Stimulated activated CD8-positive, alpha-beta memory T cell treated with anti-CD3 and anti-CD28 coated beads, Interleukin-12 subunit alpha, Interleukin-12 subunit beta, amount 100 ng/mL, for 24 hours (primary cell): ENCODE data around the gene CEP170.

ENCODE experiments used
- DNase-seq: peaks from one replicate; pipeline ENCODE4 v3.0.0-alpha.2; 2020; ENCODE audit errors: extremely low read depth

The CEP170 gene

DNA sequence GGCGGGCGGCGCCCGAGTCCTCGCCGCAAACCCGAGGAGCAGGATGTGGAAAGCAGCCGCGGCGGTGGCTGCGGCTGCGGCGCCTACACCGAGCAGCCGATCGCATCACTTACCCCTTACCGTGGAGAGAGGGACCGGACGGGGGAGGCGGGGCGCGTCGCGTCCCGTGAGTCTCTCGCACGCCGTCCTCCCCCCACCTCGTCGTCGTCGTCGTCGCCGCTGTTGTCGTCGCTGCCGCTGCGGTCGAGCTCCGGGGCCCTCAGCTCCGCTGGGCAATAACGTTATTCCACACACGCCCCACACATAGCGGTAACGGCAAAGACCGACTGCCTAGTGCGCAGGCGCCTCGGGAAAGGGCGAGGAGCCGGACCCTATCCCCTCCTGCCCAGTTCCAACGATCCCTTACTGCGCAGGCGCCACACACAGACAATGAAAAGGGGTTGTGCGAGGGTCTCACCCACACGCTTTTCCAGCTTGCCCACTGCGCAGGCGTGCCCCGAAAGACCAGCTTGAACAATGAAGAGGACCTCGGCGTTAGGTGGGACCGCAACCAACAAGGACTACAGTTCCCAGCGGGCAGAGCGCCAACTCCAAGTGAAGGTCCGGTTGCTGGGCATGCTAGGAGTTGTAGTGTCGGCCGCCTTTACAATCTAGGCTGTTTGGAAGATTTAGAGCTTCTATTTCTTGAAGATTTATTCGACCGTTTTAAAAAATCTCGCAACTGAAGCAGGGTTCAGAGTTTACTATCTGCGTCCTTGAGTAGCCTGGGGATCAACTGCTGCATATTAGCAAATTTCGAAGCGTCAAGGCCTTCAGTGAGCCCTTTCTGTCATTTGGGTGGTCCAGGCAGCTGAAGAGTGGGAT lies at the start of gene CEP170:
Gene CEP170 (minus strand): TSS at position 355 of the 864 bp plus-strand sequence. CDS start 30,001 bp downstream, outside the sequence.
- peak; percentile 80 for DNase-seq

DNA sequence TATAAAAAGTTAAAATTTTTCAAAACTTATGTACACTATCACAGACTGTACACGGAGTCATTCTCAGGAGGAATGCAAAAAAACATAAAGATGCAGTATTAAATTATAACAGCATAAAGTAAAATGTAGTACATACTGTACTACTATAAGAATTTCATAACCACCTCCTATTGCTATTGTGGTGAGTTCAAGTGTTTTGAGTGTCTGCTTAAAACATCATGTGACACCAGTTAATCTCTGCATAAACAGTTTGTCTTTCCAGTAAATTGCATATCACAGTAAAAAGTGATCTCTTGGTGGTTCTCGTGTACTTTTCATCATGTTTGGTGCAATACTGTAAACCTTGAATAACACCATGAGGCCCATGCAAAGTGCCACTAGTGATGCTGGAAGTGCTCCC lies 46.0 kb upstream of the CEP170 start:
- DNase-seq, result no peak

DNA sequence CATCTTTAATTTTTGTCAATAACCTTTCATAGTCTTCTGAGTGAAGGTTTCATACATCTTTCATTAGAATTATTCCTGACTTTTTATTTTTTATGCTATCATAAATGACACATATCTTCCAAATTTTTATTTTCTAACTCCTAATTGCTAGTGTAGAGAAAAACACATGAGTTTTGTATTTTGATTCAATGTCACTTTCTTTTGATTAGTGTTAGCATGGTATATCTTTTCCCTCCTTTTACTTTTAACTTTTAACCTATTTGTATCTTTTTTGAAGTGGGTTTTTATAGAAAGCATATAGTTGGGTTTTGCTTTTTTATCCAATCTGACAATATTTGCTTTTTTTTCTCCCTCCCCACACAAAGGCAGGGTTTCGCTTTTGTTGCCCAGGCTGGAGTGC lies 44.0 kb upstream of the CEP170 start:
- DNase-seq, result no peak

DNA sequence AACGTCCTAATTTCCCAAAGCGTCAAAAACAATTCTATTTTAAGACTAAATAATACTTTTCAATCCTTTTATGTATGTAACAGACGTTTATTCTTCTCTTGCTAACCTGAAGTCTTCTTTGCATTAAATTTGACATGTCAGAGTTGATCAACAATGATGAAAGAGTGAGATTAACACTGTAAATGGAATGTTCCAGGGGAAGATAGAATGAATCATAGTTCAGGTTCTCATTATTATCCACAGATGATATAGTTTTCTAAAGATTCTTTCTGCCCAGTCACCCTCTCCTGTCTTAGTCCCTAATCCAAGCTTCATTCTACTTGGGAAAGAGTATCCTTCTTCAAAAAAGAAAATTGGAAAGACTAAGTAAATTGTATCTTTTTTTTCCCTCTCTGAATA lies 39.6 kb upstream of the CEP170 start:
- DNase-seq, result no peak

DNA sequence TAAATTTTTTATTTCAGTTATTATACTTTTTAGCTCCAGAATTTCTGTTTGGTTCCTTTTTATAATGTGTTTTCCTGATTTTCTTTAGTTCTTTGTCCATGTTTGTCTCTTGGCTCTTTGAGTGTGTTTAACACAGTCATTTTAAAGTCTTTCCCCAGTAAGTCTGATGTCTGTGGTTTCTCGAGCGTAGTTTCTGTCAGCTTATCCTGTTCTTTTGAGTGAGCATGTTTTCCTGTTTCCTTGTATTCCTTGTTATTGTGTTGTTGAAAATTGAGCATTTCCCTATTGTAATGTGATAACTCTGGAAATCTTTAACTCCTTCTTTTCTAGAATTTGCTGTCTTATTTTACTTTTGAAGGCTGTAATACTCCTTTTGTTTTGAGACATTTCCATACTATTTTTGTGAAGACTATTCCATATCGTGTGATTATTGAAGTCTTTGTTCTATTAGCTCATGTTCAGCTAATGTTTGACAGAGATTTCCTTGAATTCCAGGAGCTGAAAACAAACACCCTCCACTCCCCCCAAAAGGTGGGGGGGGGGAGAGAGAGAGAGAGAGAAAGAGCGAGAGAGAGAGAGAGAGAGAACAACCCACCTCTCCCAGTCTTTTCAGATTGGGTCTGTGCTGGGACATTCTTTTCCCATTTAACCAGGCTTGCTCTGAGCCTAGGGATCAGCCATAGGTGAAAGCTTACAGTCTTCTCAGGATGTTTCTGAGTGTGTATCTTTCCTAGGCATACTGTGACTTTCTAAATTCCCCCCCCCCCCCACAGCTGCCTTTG lies 39.1 kb upstream of the CEP170 start:
- no peak for DNase-seq

DNA sequence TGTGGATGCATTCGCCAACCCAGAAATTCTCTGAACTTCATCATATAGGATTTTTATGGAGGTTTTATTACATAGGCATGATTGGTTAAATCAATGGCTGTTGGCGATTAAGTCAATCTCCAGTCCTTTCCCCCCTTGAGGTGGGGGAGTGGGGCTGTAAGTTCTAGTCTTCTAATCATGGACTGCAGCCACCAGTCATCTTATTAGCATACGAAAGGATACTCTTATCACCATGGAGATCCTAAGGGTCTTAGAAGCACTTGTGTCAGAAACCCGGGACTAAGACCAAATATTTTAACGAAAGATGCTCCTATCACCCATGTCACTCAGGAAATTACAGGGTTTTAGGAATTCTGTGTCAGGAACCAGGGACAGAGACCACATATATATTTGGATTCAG lies 37.0 kb upstream of the CEP170 start:
- no peak for DNase-seq

DNA sequence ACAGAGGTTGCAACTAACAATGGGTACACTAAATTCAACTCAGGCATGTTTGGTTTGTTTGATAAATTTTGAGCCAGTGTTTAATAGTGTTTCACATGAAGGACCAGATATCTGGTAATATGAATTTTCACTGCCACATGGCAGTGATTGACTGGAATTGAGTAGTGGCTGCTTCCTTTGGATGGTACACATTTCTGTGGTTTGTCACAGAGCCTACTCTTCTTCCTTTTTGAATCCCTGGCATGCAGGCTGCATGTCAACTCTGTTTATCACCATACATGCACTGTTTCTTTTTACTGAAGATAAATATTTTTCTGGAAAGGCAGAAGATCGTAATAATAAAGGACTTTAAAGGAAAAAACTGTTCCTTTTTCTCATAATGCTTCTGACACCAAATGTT lies 36.2 kb upstream of the CEP170 start:
- no peak for DNase-seq

DNA sequence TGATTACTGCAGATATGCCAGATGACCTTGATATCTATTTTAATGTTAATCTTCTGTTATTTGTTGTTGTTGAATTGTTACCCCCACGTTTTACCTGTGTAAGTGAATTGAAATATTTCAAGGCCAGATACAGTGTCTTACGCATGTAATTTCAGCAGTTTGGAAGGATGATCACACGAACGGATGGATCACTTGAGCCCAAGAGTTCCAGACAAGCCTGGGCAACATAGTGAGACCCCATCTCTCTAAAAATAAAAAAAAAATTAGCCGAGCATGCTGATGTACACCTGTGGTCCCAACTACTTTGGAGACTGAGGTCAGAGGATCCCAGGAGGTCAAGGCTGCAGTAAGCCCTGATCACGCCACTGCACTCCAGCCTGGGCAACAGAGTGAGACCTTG lies 33.0 kb upstream of the CEP170 start:
- no peak for DNase-seq

DNA sequence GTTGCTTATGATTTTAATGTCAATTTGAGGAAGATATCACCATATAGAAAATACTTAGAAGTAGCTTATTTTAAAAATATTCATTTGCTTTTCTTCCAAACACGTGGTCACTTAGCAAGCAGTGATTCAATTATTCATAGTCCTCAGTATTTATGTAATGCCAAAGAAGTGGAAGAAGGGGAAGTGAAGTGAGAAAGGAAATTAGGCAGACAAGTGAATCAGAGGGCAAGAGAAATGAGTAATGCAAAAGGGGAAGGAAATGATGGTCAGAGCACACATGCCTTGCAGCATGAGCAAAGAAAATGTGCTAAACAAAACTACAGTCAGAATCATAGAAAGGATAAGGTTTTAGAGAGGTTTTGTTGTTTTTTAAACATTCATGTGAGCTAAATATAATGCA lies 32.6 kb upstream of the CEP170 start:
- DNase-seq, result no peak

DNA sequence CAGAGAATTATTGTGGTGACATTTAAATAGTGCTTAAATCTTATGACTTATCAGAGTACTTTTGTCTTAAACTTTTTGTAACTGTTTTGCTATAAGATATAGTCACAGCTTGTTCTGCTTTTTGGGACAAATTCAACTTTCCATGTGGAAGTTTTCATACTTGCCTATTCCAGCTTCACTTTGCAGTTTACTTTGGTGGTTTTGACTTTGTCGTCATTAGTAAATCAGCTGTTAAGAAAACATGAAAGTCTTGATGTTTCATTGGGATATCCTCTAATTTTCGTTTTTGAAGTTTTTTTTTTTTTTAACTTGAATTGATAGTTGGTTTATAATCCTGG lies 32.0 kb upstream of the CEP170 start:
- DNase-seq, result no peak

DNA sequence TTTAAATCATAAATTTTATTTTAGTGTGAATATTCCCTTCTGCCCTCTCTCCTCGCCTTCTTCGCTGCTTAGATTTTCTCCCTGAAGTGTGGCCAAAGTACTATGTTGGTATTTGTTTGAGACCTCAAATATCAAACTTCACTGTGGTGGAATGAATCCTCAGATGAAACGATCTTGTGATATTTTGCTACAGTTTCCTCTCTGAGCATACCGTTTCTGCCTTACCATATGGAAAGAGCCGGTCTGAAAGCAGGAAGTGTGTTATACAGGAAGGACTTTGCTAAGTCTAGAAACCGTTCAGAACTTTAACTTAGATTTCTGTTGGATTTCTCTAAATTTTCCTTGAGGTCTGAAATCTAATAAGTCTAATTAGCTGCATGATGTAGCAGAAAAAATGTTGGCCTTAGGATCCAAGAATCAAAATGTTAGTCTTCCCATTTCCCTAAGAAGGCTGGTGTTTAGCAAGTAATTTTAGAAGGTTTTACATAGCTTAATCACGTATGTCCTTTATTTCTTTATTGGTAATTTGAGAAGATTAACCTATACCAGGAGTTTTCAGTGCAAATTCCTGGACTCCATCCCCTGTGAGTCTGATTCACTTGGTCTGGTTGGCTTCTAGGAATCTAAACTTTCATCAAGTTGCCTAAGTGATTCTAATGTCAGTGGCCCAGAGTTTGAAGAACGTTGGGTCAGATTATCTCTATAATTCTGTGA lies 31.5 kb upstream of the CEP170 start:
- no peak for DNase-seq

DNA sequence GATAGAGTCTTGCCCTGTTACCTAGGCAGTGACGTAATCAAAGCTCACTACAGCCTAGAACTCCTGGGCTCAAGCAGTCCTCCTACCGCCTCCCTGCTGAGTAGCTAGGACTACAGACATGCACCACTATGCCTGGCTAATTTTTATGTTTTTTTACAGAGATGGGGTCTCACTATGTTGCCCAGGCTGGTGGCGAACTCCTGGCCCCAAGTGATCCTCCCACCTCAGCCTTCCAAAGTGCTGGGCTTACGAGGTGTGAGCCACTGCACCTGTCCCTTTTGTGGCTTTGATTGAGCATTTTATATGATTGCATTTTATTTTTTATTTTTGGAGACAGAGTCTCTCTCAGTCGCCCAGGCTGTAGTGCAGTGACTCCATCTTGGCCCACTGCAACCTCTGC lies 26.6 kb upstream of the CEP170 start:
- no peak for DNase-seq

DNA sequence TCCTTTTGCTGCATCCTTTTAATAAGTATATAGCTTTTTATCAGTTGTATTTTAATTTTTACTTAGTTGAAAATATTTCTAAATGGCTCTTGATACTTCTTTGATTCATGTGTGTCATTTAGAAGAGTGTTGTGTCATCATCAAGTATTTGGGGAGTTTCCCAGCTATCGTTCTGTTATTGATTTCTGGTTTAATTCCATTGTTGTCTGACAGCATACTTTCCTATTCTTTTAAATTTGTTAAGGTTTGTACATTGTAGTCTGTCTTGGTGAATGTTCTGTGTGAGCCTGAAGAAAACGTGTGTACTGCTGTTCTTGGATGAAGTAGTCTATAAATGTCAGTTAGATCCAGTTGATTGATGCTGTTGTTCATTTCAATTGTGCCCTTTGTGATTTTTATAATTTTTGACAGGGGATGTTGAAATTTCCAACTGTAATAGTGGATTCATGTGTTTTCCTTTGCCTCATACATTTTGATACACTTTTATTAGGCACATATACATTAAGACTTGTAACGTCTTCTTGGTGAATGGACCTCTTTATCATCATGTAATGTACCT lies 25.6 kb upstream of the CEP170 start:
- DNase-seq, result no peak

DNA sequence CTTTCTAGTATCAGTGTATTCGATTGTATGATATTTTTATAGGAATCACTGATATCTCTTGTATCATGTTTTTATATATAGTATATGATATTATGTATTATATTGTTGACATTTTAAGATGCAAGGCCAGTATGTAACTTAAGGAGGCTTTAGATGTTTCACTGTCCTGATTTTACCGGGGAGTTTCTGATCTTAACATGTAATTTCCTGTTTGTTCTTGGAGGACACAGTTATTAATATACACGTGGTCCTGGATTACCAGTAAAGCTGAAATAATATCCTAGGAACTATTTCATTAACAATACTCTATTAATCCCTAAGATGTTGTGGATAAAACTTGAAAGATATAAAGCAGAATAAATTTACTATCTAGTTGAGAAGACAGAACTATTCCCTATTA lies 20.2 kb upstream of the CEP170 start:
- DNase-seq, result no peak

DNA sequence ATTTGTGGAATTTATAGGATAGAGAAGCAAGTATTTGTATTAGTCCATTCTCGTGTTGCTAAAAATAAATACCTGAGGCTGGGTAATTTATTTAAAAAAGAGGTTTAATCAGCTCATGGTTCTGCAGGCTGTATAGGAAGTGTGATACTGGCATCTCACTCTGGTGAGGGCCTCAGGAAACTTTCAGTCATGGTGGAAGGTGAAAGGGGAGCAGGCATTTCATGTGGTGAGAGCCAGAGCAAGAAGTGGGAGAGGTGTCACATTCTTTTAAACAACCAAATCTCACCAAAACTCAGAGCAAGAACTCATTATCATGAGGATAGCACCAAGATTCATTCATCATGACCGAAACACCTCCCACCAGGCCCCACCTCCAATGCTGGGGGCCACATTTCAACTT lies 18.9 kb upstream of the CEP170 start:
- DNase-seq, result no peak

DNA sequence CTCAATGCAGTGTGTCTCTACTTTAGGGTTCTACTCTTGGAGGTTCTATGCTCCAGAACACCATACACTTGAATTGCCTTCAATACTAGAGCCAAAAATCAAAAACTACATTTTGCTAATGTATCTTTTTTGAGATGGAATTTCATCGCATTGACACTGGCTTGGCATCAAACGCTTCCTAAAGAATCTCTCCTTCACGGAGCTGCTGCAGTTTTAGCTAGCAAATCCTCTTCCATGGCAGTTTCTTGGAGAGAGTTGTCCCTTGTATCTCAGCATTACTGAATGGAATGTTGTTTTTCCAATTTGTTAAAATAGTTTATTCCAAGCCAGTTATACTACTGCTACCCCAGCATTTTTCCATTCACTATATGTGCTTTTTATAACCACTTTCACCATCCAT lies 18.4 kb upstream of the CEP170 start:
- no peak for DNase-seq

DNA sequence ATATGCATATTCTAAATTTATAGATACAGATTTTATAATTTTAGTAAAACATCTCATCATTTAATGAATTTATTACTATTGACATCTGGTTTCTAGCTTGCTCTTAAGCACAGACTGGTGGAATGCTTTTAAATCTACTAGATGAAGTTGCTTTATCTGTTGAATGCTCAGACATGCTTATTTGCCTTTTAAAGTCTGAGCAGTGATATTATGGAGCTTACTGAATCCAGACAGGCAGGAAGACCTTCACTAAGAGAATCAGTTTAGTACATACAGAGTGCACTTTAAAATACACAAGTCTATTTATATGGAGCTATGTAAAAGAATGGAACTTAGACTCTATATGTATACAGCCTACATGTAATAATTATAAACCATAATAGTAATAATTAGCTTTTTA lies 17.3 kb upstream of the CEP170 start:
- DNase-seq, result no peak

DNA sequence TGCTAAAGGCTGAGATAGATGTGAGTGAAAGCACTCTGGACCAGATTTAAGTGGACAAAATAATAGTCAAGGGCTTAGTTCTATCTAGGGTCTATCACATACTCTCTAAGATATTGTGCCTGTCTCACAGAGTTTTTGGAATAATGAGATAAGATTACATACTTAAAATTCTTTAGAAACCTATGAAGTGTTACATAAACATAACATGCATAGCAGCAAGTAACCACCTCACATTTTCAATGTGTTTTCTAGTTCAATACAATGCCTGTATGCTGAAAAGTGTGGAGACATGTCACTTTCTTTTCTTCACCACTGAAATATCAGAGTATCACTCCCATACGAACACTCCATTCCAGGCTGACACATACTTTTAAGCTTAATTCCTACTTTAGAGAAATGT lies 16.9 kb upstream of the CEP170 start:
- DNase-seq, result no peak

DNA sequence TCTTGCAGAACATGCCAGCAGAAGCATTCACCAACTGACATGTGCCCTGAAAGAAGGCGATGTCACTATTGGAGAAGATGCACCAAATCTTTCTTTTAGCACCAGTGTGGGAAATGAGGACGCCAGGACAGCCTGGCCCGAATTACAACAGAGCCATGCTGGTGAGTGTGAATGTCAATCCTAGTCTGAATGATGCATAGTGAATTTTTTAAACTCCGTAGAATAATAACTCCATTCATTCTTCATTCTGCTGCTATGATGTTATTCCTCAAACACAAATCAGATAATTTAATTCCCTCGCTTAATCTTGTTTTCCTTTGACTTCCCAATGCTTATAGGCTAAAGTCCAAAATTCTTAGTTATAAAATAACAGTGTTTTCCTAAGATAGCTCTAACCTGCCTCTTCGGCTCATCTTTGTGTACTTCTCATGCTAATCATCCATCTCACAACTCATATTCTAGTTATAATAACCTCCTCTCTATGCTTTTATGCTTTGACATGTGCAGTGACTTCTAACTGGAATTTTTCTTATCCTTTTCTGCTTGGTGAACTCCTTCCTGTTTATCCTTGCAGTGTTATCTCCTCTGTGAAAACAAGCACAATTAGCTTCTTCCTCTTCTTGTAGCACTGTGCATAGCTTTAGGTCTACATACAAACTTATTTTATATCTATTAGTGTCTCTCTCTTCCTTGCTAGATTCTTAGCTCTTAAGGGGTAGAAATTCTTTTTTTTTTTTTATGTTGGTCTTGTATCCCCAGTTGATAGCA lies 15.2 kb upstream of the CEP170 start:
- no peak for DNase-seq

DNA sequence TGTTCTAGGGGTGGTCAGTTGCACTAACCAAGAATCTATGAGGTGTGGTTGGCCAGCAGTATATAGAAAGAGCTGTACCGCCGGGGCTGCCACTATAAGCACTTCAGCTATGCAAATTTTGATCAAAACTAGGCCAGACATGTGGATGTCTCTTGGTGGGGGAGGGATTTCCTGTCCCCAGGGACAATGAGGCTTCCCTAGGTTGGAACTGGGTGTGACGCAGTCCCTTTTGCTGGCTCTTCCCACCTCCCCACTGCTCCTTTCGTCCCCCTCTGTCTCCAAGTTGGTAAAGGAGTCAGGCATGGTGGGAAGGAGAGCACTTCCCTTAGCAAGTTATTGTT lies 14.3 kb upstream of the CEP170 start:
- DNase-seq, result no peak

DNA sequence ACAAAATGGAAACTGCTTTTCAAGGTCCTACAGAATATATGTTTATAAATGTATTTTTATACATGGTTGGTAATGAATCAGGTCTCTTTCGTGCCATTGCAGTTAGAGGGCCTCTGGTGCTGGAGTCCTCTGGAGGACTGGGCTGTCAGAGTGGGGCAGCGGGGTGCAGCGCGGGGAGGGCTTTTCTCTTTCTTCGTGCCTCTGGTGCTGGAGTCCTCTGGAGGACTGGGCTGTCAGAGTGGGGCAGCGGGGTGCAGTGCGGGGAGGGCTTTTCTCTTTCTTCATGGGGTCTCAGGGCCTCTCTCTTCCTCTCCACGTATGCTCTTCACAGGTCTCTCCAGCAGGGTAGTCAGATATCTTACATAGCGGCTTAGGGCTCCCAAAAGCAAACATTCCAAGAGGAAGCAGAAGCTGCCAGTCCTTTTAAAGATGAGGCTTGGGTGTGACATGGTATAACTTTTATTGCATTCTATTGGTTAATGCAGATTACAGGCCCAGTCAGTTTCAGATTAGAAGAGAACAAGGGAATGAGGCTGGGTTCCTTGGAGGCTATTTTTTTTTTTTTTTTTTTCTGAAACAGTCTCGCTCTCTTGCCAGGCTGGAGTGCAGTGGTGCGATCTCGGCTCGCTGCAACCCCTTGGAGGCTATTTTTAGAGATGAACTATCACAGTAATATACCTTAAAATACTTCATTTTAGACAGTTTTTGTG lies 13.8 kb upstream of the CEP170 start:
- no peak for DNase-seq
